ENCODE results near the gene RASIP1.

Gene RASIP1

DNA sequence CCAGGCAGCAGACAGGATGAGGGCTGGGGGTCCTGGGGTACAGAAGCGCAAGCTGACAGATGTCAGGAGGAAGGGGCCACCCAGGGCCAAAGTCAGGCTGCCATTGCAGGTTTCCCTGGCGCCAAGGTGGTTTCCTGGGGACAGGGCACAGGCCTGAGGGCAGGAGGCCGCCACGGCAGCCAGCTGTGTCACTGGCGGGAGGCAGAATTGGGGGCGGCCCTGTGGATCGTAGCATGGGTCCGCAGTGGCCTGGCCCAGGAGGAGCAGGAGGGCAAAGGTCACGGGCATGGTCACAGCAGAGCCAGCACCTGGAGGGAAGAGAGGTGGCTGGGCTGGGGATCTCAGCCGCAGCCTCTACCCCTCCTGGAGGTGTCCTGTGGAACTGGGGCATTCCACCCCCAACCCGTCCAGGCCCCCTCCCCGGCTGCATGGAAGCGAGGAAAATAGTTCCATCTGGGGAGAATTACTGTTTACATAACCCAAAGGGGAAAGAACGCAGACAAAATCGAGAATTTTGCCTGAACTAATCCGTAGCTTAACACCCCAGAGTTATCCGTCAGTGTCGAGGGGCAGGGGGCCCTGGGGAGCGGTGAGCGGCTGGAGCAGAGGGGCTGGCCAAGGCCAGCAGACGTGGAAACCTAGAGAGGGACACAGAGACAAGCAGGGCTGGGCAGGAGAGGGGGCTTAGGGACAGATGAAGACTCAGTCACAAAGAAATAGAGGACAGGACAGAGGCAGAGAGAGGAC lies 69.5 kb downstream of the RASIP1 start:
- no peak overlapping the region for H3K4me3 ChIP-seq (ENCODE audit: low read depth, low read length)
- DNase-seq: no peak
- H3K36me3 ChIP-seq (replicated peaks): no peaks in the 10 kb centered on the region
- no peaks in the 10 kb centered on the region for H3K27me3 ChIP-seq (replicated peaks)
- TF ChIP-seq, protein P1, sequence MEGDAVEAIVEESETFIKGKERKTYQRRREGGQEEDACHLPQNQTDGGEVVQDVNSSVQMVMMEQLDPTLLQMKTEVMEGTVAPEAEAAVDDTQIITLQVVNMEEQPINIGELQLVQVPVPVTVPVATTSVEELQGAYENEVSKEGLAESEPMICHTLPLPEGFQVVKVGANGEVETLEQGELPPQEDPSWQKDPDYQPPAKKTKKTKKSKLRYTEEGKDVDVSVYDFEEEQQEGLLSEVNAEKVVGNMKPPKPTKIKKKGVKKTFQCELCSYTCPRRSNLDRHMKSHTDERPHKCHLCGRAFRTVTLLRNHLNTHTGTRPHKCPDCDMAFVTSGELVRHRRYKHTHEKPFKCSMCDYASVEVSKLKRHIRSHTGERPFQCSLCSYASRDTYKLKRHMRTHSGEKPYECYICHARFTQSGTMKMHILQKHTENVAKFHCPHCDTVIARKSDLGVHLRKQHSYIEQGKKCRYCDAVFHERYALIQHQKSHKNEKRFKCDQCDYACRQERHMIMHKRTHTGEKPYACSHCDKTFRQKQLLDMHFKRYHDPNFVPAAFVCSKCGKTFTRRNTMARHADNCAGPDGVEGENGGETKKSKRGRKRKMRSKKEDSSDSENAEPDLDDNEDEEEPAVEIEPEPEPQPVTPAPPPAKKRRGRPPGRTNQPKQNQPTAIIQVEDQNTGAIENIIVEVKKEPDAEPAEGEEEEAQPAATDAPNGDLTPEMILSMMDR (IDR thresholded peaks at IDR 0.05; ENCODE audit: low read depth, low read length, missing control alignments): no peak
- in situ Hi-C loops (cut with HindIII; ENCODE audit: low pct_ligation_motif_present, low sequenced_read_pairs): no loop called here
- H3K27ac ChIP-seq: no peak overlapping the region

All from brain microvascular endothelial cell (primary cell).